Stimulated activated CD8-positive, alpha-beta memory T cell treated with anti-CD3 and anti-CD28 coated beads, Interleukin-7, amount 100 ng/mL, for 1 hour (primary cell): Measurements from ENCODE around the gene HM13.
"Not testable (repeated sequence)": the region's sequence is repeated elsewhere in the genome, so short reads cannot be mapped to it uniquely, and the experiment has no call there.

Experiments used
- DNase-seq, 2 donors: peaks; one replicate each; pipeline ENCODE4 v3.0.0-alpha.2; 2020; ENCODE audit warnings: low read depth in 2 of 2

HM13 gene

GRCh38 chr20:31567380-31567720, 53.1 kb downstream of the HM13 start:
- no peak for DNase-seq

- DNase-seq = no peak
Observed at GRCh38 chr20:31568041-31568731, 53.9 kb downstream of the HM13 start.

GRCh38 chr20:31568773-31569162, 54.5 kb downstream of the HM13 start:
- no peak for DNase-seq

- DNase-seq = peak; percentile 37 to 53
Observed at GRCh38 chr20:31569163-31570020, 55.1 kb downstream of the HM13 start.

GRCh38 chr20:31570021-31570463, 55.8 kb downstream of the HM13 start:
- DNase-seq = no peak

GRCh38 chr20:31570735-31571617, 56.7 kb downstream of the HM13 start:
- DNase-seq = no peak

- DNase-seq = no peak
Observed at GRCh38 chr20:31572042-31572700, 57.9 kb downstream of the HM13 start.

GRCh38 chr20:31572701-31573554, 58.7 kb downstream of the HM13 start:
- DNase-seq = peak; percentile 66 to 73

- no peak for DNase-seq
Observed at GRCh38 chr20:31573555-31574321, 59.5 kb downstream of the HM13 start.

- DNase-seq = not testable (repeated sequence)
Observed at GRCh38 chr20:31574986-31575385, 60.7 kb downstream of the HM13 start.

- no peak for DNase-seq
Observed at GRCh38 chr20:31576751-31577150, 62.5 kb downstream of the HM13 start.

- no peak for DNase-seq
Observed at GRCh38 chr20:31577194-31577593, 63.0 kb downstream of the HM13 start.

- DNase-seq = no peak
Observed at GRCh38 chr20:31578448-31579138, 64.4 kb downstream of the HM13 start.

GRCh38 chr20:31579245-31579644, 65.0 kb downstream of the HM13 start:
- DNase-seq = no peak

- DNase-seq = not testable (repeated sequence)
Observed at GRCh38 chr20:31579941-31580651, 65.9 kb downstream of the HM13 start.

- no peak for DNase-seq
Observed at GRCh38 chr20:31580706-31581105, 66.5 kb downstream of the HM13 start.

- no peak for DNase-seq
Observed at GRCh38 chr20:31581391-31581790, 67.1 kb downstream of the HM13 start.

GRCh38 chr20:31587545-31588389, 73.5 kb downstream of the HM13 start:
- no peak for DNase-seq
